Activated CD8-positive, alpha-beta T cell treated with anti-CD3 and anti-CD28 coated beads for 36 hours (primary cell): Measurements from ENCODE around the gene HSPA8. TPM values are rescaled to one million over a fixed set of nuclear protein-coding genes. Genes with fewer than 3 reads are reported as not detected.

Experiments used
- ATAC-seq: fragments of 200-7000 bp; cut with Tn5 transposase; one replicate; pipeline ENCODE4 v1.10.0; 2021; ENCODE audit warnings: mild to moderate bottlenecking, moderate library complexity
- CTCF ChIA-PET: fragments of 350-600 bp; sonication (Branson Sonifier 250); formaldehyde crosslinking; loops from one replicate; lab custom pipeline; 2021; ENCODE audit warnings: antibody characterized with exemption; lab: Charles Lee
- POLR2A ChIA-PET: fragments of 350-600 bp; sonication (Branson Sonifier 250); formaldehyde crosslinking; loops from one replicate; lab custom pipeline; 2021; ENCODE audit warnings: antibody characterized with exemption; lab: Charles Lee
- DNase-seq: peaks from one replicate; pipeline ENCODE4 v3.0.0-alpha.2; 2020
- H3K27ac Mint-ChIP-seq: one replicate; pipeline ENCODE4 v1.8.0; 2021; ENCODE audit warnings: mild to moderate bottlenecking, mixed read lengths
- H3K27me3 Mint-ChIP-seq: one replicate; pipeline ENCODE4 v1.8.0; 2021; ENCODE audit warnings: mixed read lengths
- H3K36me3 Mint-ChIP-seq: one replicate; pipeline ENCODE4 v1.8.0; 2021; ENCODE audit warnings: low read depth, mixed read lengths
- H3K4me1 Mint-ChIP-seq: one replicate; pipeline ENCODE4 v1.8.0; 2021; ENCODE audit warnings: low read depth, mixed read lengths
- H3K4me3 Mint-ChIP-seq: one replicate; pipeline ENCODE4 v1.8.0; 2021; ENCODE audit warnings: mild to moderate bottlenecking, moderate library complexity, mixed read lengths
- H3K9me3 Mint-ChIP-seq: one replicate; pipeline ENCODE4 v1.8.0; 2021; ENCODE audit warnings: mixed read lengths
- intact Hi-C: fragments of 100-400 bp; cut with micrococcal nuclease; formaldehyde crosslinking; loops from one replicate; pipeline ENCODE4 v1.10.0; 2022
- total RNA-seq, 2 experiments: library from RNA; stranded (reverse); gene quantifications; one replicate each; pipeline ENCODE4 v1.2.3, GENCODE V29; 2021
- TF ChIP-seq, protein P1 (sequence below): fragments of 200-600 bp; IDR thresholded peaks from one replicate; pipeline ENCODE4 v1.8.0; 2022; ENCODE audit warnings: antibody characterized with exemption, mild to moderate bottlenecking

HSPA8 gene
- total RNA-seq, 2 experiments from 2014 or later = 2,808 to 2,816 TPM

DNA sequence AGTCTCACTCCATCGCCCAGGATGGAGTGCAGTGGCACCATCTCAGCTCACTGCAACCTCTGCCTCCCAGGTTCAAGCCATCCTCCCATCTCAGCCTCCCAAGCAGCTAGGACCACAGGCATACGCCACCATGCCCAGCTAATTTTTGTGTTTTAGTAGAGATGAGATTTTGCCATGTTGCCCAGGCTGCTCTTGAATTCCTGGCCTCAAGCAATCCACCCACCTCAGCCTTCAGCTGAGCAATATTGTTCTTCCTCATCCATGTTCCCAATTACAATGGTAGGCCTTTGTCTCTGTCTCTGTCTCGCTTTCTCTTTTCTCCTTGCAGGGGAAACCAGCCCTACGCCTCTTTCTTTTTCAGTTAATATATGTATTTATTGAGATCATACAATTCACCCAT is 10.3 kb downstream of the HSPA8 start:
- ATAC-seq = no peak
- H3K27me3 Mint-ChIP-seq = no peaks in the 10 kb centered on the region
- H3K27ac Mint-ChIP-seq = no peak overlapping the region
- ChIA-PET POLR2A (interaction anchor here (6.8 kb wide), 1 partner anchor 7 kb away, joined by 64 read pairs; no protein-coding TSS in a partner anchor), CTCF (interaction anchor here (1.3 to 6.0 kb wide), 3 partner anchors 29 to 188 kb away, joined by 3 to 50 read pairs (median 29); no protein-coding TSS in a partner anchor)
- H3K36me3 Mint-ChIP-seq = peaks cover 16% of the 10 kb centered on the region
- H3K9me3 Mint-ChIP-seq = no peaks in the 10 kb centered on the region
- no peak for DNase-seq
- no peak overlapping the region for H3K4me3 Mint-ChIP-seq
- intact Hi-C loops = loop anchor here (10.0 kb wide), 1 partner anchor 327 kb away; no protein-coding TSS in a partner anchor
- TF ChIP-seq, protein P1, sequence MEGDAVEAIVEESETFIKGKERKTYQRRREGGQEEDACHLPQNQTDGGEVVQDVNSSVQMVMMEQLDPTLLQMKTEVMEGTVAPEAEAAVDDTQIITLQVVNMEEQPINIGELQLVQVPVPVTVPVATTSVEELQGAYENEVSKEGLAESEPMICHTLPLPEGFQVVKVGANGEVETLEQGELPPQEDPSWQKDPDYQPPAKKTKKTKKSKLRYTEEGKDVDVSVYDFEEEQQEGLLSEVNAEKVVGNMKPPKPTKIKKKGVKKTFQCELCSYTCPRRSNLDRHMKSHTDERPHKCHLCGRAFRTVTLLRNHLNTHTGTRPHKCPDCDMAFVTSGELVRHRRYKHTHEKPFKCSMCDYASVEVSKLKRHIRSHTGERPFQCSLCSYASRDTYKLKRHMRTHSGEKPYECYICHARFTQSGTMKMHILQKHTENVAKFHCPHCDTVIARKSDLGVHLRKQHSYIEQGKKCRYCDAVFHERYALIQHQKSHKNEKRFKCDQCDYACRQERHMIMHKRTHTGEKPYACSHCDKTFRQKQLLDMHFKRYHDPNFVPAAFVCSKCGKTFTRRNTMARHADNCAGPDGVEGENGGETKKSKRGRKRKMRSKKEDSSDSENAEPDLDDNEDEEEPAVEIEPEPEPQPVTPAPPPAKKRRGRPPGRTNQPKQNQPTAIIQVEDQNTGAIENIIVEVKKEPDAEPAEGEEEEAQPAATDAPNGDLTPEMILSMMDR = no peak
- H3K4me1 Mint-ChIP-seq = peaks cover 18% of the 10 kb centered on the region

DNA sequence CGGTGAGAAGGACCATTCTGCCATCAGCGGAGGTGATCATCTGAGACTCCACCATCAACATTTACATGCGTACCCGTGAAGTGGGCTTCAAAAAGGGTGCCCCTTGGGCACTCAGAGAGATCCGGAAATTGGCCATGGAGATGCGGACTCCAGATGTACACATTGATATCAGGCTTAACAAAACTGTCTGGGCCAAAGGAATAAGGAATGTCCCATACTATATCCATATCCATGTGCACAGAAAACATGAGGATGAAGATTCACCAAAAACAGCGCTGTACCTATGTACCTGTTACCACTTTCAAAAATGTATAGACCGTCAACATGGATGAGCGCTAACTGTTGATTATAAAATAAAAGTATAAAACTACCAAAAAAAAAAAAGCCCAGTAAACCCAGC is 10.8 kb downstream of the HSPA8 start:
- ChIA-PET POLR2A (no interaction called here), CTCF (interaction anchor here (1.3 kb wide), 1 partner anchor 30 kb away, joined by 3 read pairs; no protein-coding TSS in a partner anchor)
- no peaks in the 10 kb centered on the region for H3K27me3 Mint-ChIP-seq
- H3K9me3 Mint-ChIP-seq = no peaks in the 10 kb centered on the region
- peaks cover 16% of the 10 kb centered on the region for H3K4me1 Mint-ChIP-seq
- ATAC-seq = no peak
- intact Hi-C loops = loop anchor here (10.0 kb wide), 1 partner anchor 326 kb away; no protein-coding TSS in a partner anchor
- H3K36me3 Mint-ChIP-seq = peaks cover 11% of the 10 kb centered on the region
- H3K4me3 Mint-ChIP-seq = no peak overlapping the region
- H3K27ac Mint-ChIP-seq = no peak overlapping the region
- TF ChIP-seq, protein P1 = no peak
- DNase-seq = no peak

DNA sequence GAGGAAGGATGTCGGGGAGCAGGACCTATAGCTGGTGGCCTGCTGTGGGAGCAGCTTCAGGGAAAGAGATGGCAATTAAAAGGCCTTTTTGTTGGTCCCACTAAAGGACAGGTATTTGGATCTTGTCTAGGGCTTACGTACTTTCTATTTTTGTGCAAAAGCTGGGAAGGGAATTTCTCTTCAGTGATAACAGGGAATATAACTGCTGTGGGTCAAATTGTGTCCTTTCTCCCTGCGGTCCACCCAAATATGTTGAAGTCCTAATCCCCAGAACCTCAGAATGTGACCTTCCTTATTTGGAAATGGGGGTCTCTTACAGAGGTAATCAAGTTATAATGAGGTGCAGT is 14.0 kb downstream of the HSPA8 start:
- Mint-ChIP-seq H3K27me3 (no peaks in the 10 kb centered on the region), H3K27ac (no peak overlapping the region), H3K4me1 (no peaks in the 10 kb centered on the region), H3K9me3 (no peaks in the 10 kb centered on the region), H3K4me3 (no peak overlapping the region), H3K36me3 (no peaks in the 10 kb centered on the region)
- ChIA-PET CTCF (interaction anchor here (1.0 to 1.9 kb wide), 7 partner anchors 11 to 252 kb away, joined by 3 to 6 read pairs (median 3); no protein-coding TSS in a partner anchor), POLR2A (interaction anchor here (0.7 to 6.8 kb wide), 3 partner anchors 7 to 55 kb away, joined by 3 to 64 read pairs (median 3); no protein-coding TSS in a partner anchor)
- TF ChIP-seq, protein P1 = no peak
- no peak for DNase-seq
- intact Hi-C loops = no loop called here
- ATAC-seq = no peak

DNA sequence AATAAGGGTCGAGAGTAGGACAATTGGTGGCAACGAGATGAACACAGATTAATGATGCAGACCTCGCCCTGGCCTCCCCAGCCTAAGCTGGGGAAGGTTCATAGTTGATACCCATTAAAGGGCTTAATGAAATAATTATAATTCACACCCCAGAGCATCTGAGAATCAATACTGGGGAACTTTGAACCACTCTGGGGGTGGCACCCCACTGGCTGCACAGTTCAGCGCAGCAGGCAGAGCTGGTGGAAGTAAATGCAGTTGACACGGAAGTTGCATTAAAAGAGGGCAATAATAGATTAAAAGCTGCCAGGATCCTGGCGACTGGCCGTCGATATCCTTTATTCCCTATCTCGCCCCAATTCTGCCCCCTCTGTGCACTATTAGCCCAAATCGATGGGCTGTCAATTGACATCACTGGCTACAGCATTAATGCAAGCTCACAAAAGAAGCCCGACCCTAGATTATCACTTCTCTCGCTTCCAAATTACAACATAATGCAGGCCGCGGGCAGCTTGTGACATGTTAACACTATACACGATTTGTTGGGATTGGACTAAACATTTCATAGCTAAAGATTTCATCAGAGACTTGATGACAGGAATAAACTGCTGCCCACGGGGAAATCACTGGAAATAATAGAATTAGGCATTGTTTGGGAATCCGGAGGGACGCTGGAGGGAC is 14.5 kb downstream of the HSPA8 start:
- DNase-seq = no peak
- Mint-ChIP-seq H3K27me3 (no peaks in the 10 kb centered on the region), H3K27ac (no peak overlapping the region), H3K4me1 (no peaks in the 10 kb centered on the region), H3K9me3 (no peaks in the 10 kb centered on the region), H3K4me3 (no peak overlapping the region), H3K36me3 (no peaks in the 10 kb centered on the region)
- ATAC-seq = no peak
- ChIA-PET CTCF (interaction anchor here (0.7 to 1.9 kb wide), 9 partner anchors 11 to 251 kb away, joined by 3 to 6 read pairs (median 4); no protein-coding TSS in a partner anchor), POLR2A (interaction anchor here (0.7 to 6.8 kb wide), 4 partner anchors 8 to 56 kb away, joined by 3 to 64 read pairs (median 3); no protein-coding TSS in a partner anchor)
- TF ChIP-seq, protein P1 = no peak
- intact Hi-C loops = no loop called here
